Calu3 (cell line): ENCODE results near the gene LIPA. TPM values are rescaled to one million over a fixed set of nuclear protein-coding genes. Genes with fewer than 3 reads are reported as not detected.

ENCODE experiments used
- BruUV-seq: library from RNA; stranded (reverse); fragments of 400-500 nt; replicated peaks from 2 replicates; lab custom pipeline; 2021; lab: Mats Ljungman, UMichigan
- CTCF ChIA-PET: fragments of 300-600 bp; sonication (Branson Sonifier 250); formaldehyde crosslinking; loops from one replicate; lab custom pipeline; 2022; ENCODE audit warnings: antibody characterized with exemption; lab: Charles Lee
- DNase-seq: peaks from one replicate; pipeline ENCODE4 v3.0.0; 2022
- H3K27ac Mint-ChIP-seq: one replicate; pipeline ENCODE4 v1.8.0; 2022; ENCODE audit warnings: mixed read lengths; ENCODE audit not compliant: unreplicated experiment
- H3K27me3 Mint-ChIP-seq: one replicate; pipeline ENCODE4 v1.8.0; 2022; ENCODE audit warnings: mixed read lengths; ENCODE audit not compliant: unreplicated experiment
- H3K36me3 Mint-ChIP-seq: one replicate; pipeline ENCODE4 v1.8.0; 2022; ENCODE audit warnings: mild to moderate bottlenecking, moderate library complexity, mixed read lengths; ENCODE audit not compliant: insufficient read depth, unreplicated experiment
- H3K4me1 Mint-ChIP-seq: one replicate; pipeline ENCODE4 v1.8.0; 2022; ENCODE audit warnings: mild to moderate bottlenecking, low read depth, mixed read lengths; ENCODE audit not compliant: unreplicated experiment
- H3K4me3 Mint-ChIP-seq: one replicate; pipeline ENCODE4 v1.8.0; 2022; ENCODE audit warnings: mild to moderate bottlenecking, low read depth, moderate library complexity, mixed read lengths; ENCODE audit not compliant: unreplicated experiment
- H3K9me3 Mint-ChIP-seq: one replicate; pipeline ENCODE4 v1.8.0; 2022; ENCODE audit warnings: low read depth, mixed read lengths; ENCODE audit not compliant: unreplicated experiment
- intact Hi-C: fragments of 100-400 bp; cut with micrococcal nuclease; formaldehyde crosslinking; loops from one replicate; pipeline ENCODE4 v1.10.0; 2022; ENCODE audit not compliant: unreplicated experiment
- total RNA-seq: library from RNA; stranded (reverse); gene quantifications from 2 replicates; pipeline ENCODE4 v1.2.3, GENCODE V29; 2022
- TF ChIP-seq, protein P1 (sequence below): fragments of 200-600 bp; IDR thresholded peaks from one replicate; pipeline ENCODE4 v1.8.0; 2022; ENCODE audit warnings: antibody characterized with exemption; ENCODE audit not compliant: unreplicated experiment

LIPA gene
- total RNA-seq, 1 experiment from 2014 or later = 66.7 TPM

DNA sequence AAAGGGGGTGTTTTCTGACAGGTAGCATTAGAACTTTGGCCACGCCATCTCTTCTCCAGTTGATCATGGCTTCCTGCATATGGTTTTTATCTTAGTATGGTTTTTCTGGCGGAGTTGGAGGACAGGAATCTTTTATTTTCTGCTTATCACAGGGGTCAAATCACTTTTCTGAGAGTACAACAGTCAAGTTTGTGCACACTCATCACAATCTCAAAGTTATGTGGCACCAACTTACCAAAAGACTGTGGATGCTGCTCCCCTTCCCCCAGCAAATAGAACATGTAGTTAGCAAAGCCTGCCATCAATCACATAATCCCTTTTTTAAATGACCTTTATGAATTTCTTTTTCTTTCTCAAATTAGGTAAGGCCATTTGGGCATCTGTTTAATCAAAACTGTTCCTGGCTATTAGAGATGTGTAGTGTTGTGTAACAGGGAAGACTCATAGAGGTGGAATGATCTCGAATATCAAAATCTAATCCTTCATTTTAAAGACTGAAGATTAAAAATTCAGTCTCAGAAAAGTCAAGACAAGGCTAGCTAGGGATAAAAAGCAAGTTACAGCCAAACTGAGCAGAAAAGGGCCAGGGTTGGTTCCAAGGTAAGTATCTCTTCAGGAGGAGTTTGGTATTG is 40.7 kb downstream of the LIPA start:
- Mint-ChIP-seq H3K36me3 (peaks cover 7% of the 10 kb centered on the region), H3K9me3 (no peaks in the 10 kb centered on the region), H3K4me3 (no peak overlapping the region), H3K4me1 (peaks cover 9% of the 10 kb centered on the region), H3K27ac (no peak overlapping the region), H3K27me3 (no peaks in the 10 kb centered on the region)
- TF ChIP-seq, protein P1, sequence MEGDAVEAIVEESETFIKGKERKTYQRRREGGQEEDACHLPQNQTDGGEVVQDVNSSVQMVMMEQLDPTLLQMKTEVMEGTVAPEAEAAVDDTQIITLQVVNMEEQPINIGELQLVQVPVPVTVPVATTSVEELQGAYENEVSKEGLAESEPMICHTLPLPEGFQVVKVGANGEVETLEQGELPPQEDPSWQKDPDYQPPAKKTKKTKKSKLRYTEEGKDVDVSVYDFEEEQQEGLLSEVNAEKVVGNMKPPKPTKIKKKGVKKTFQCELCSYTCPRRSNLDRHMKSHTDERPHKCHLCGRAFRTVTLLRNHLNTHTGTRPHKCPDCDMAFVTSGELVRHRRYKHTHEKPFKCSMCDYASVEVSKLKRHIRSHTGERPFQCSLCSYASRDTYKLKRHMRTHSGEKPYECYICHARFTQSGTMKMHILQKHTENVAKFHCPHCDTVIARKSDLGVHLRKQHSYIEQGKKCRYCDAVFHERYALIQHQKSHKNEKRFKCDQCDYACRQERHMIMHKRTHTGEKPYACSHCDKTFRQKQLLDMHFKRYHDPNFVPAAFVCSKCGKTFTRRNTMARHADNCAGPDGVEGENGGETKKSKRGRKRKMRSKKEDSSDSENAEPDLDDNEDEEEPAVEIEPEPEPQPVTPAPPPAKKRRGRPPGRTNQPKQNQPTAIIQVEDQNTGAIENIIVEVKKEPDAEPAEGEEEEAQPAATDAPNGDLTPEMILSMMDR = no peak
- CTCF ChIA-PET = no interaction called here
- BruUV-seq = no TSS peak
- no peak for DNase-seq
- intact Hi-C loops = loop anchor here (10.0 kb wide), 1 partner anchor 376 kb away; no protein-coding TSS in a partner anchor

DNA sequence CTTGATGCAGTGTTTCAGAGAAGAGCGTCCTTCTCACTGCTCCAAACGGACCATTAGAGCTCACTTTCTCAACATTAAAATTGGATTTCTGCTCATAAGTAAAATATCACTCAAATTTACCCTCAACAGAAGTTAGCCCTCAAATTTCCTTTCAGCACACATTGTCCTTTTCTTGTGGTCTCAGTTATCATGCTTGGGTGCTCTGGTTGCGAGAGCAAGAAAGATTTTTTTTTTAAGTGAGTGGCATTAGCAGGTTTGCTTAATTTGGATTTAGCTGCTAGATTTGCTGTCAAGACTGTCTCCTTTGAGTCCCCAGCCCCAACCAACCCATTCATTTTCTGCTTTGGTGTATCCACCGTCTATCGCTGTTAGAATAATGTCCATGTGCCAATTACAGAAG is 41.9 kb downstream of the LIPA start:
- DNase-seq = no peak
- H3K4me3 Mint-ChIP-seq = no peak overlapping the region
- no TSS peak for BruUV-seq
- peaks cover 7% of the 10 kb centered on the region for H3K36me3 Mint-ChIP-seq
- TF ChIP-seq, protein P1 = no peak
- no peak overlapping the region for H3K27ac Mint-ChIP-seq
- intact Hi-C loops = loop anchor here (10.0 kb wide), 1 partner anchor 375 kb away; no protein-coding TSS in a partner anchor
- H3K27me3 Mint-ChIP-seq = no peaks in the 10 kb centered on the region
- H3K4me1 Mint-ChIP-seq = peaks cover 9% of the 10 kb centered on the region
- CTCF ChIA-PET = no interaction called here
- H3K9me3 Mint-ChIP-seq = no peaks in the 10 kb centered on the region

- Mint-ChIP-seq H3K27ac (no peak overlapping the region), H3K9me3 (no peaks in the 10 kb centered on the region), H3K27me3 (no peaks in the 10 kb centered on the region), H3K36me3 (peaks cover 7% of the 10 kb centered on the region), H3K4me3 (peak overlapping the region; percentile 74), H3K4me1 (peaks cover 9% of the 10 kb centered on the region)
- TF ChIP-seq, protein P1 = no peak
- BruUV-seq = no TSS peak
- DNase-seq = peak; percentile 2
- intact Hi-C loops = no loop called here
- CTCF ChIA-PET = no interaction called here
Observed at GRCh38 chr10:89207801-89208551, 43.6 kb downstream of the LIPA start.

DNA sequence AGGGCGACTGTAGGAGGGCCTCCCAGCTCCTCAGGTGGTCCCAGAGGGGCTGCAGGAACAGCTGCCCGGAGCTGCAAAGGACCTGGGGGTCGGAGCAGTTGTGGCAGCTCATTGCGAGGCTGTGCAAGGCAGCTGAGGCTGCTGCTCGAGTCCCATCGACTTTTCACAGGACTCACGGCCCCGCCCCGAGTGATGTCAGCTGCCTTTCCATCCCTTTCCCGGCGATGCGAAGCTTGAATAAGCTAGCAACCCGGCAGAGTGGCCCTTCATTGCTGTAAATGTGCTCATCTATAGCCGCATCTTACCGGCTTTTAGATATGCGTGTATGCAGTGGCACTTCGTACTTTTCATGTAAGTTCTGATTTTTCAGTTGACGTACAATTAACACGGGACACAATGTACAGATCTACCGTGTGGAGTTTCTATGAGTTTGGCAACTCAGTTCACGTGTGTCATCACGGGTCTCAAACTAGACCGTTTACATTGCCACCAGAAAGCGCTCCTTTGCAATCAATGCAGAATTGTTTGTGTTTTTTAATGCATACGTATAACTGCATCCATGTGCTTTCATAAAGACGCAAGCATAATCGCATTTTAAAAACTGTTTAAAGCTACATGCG is 44.3 kb downstream of the LIPA start, which contains the start of gene CH25H:
Gene CH25H (minus strand): TSS at position 137 of the 620 bp plus-strand sequence. CDS start 25 bp downstream, at position 112.
- H3K27me3 Mint-ChIP-seq = no peaks in the 10 kb centered on the region
- peaks cover 7% of the 10 kb centered on the region for H3K36me3 Mint-ChIP-seq
- H3K4me3 Mint-ChIP-seq = peak within 1 kb of the TSS; percentile 74
- H3K9me3 Mint-ChIP-seq = no peaks in the 10 kb centered on the region
- CTCF ChIA-PET = no interaction called here
- no TSS peak for BruUV-seq
- H3K4me1 Mint-ChIP-seq = peaks cover 9% of the 10 kb centered on the region
- peak within 1 kb of the TSS; percentile 25 for H3K27ac Mint-ChIP-seq
- TF ChIP-seq, protein P1 = no peak
- intact Hi-C loops = no loop called here
- peak; percentile 51 for DNase-seq
